Activated CD4-positive, alpha-beta T cell treated with anti-CD3 and anti-CD28 coated beads, Interleukin-2, amount 50 U/mL, for 16 hours (primary cell): Measurements from ENCODE around the gene SDHA.
"Not testable (repeated sequence)": the region's sequence is repeated elsewhere in the genome, so short reads cannot be mapped to it uniquely, and the experiment has no call there.

Experiments
- DNase-seq: peaks from one replicate; pipeline ENCODE4 v3.0.0-alpha.2; 2020

The SDHA gene

GRCh38 chr5:223791-224190 is 5.7 kb downstream of the SDHA start:
- no peak for DNase-seq

GRCh38 chr5:225334-225733 is 7.2 kb downstream of the SDHA start:
- DNase-seq, result no peak

GRCh38 chr5:227375-227774 is 9.3 kb downstream of the SDHA start:
- DNase-seq, result not testable (repeated sequence)

GRCh38 chr5:228886-229285 is 10.8 kb downstream of the SDHA start:
- no peak for DNase-seq

GRCh38 chr5:230711-231110 is 12.6 kb downstream of the SDHA start:
- DNase-seq, result no peak

GRCh38 chr5:231661-232060 is 13.5 kb downstream of the SDHA start:
- DNase-seq, result peak; percentile 35

GRCh38 chr5:233426-233825 is 15.3 kb downstream of the SDHA start:
- DNase-seq, result not testable (repeated sequence)

- DNase-seq, result no peak
Observed at GRCh38 chr5:234450-234849, 16.3 kb downstream of the SDHA start.

- not testable (repeated sequence) for DNase-seq
Observed at GRCh38 chr5:235527-235926, 17.4 kb downstream of the SDHA start.

GRCh38 chr5:237931-238330 is 19.8 kb downstream of the SDHA start:
- not testable (repeated sequence) for DNase-seq

- not testable (repeated sequence) for DNase-seq
Observed at GRCh38 chr5:240550-240949, 22.4 kb downstream of the SDHA start.

- DNase-seq, result not testable (repeated sequence)
Observed at GRCh38 chr5:241045-241669, 23.0 kb downstream of the SDHA start.

- not testable (repeated sequence) for DNase-seq
Observed at GRCh38 chr5:243683-244367, 25.7 kb downstream of the SDHA start.

GRCh38 chr5:245717-246116 is 27.6 kb downstream of the SDHA start:
- DNase-seq, result not testable (repeated sequence)

GRCh38 chr5:250396-250795 is 32.3 kb downstream of the SDHA start:
- not testable (repeated sequence) for DNase-seq

GRCh38 chr5:251016-251415 is 32.9 kb downstream of the SDHA start:
- not testable (repeated sequence) for DNase-seq

- DNase-seq, result not testable (repeated sequence)
Observed at GRCh38 chr5:251538-251937, 33.4 kb downstream of the SDHA start.

GRCh38 chr5:251975-252374 is 33.9 kb downstream of the SDHA start:
- DNase-seq, result not testable (repeated sequence)

GRCh38 chr5:252546-252945 is 34.4 kb downstream of the SDHA start:
- DNase-seq, result no peak

- DNase-seq, result not testable (repeated sequence)
Observed at GRCh38 chr5:254322-254721, 36.2 kb downstream of the SDHA start.

GRCh38 chr5:255116-255515 is 37.0 kb downstream of the SDHA start:
- not testable (repeated sequence) for DNase-seq

- DNase-seq, result not testable (repeated sequence)
Observed at GRCh38 chr5:256347-256746, 38.2 kb downstream of the SDHA start.

- no peak for DNase-seq
Observed at GRCh38 chr5:257148-257547, 39.0 kb downstream of the SDHA start.

- not testable (repeated sequence) for DNase-seq
Observed at GRCh38 chr5:263275-263974, 45.3 kb downstream of the SDHA start.
